GM18505 (cell line): ENCODE data around the gene TARDBP.
"Not testable (repeated sequence)": the region's sequence is repeated elsewhere in the genome, so short reads cannot be mapped to it uniquely, and the experiment has no call there.

Experiments used
- ATAC-seq: cut with Tn5 transposase; IDR thresholded peaks from one replicate; pipeline ENCODE4 v1.9.1; 2021; ENCODE audit not compliant: unreplicated experiment
- POLR2A ChIP-seq: IDR thresholded peaks from 4 replicates; pipeline ENCODE4 v1.6.1; 2011; ENCODE audit warnings: borderline replicate concordance; ENCODE audit not compliant: insufficient read depth, insufficient read length; ENCODE audit errors: extremely low read depth

TARDBP gene

GRCh38 chr1:11065796-11066195 is 53.3 kb downstream of the TARDBP start:
- TF ChIP-seq POLR2A: no peak
- ATAC-seq: no peak

DNA sequence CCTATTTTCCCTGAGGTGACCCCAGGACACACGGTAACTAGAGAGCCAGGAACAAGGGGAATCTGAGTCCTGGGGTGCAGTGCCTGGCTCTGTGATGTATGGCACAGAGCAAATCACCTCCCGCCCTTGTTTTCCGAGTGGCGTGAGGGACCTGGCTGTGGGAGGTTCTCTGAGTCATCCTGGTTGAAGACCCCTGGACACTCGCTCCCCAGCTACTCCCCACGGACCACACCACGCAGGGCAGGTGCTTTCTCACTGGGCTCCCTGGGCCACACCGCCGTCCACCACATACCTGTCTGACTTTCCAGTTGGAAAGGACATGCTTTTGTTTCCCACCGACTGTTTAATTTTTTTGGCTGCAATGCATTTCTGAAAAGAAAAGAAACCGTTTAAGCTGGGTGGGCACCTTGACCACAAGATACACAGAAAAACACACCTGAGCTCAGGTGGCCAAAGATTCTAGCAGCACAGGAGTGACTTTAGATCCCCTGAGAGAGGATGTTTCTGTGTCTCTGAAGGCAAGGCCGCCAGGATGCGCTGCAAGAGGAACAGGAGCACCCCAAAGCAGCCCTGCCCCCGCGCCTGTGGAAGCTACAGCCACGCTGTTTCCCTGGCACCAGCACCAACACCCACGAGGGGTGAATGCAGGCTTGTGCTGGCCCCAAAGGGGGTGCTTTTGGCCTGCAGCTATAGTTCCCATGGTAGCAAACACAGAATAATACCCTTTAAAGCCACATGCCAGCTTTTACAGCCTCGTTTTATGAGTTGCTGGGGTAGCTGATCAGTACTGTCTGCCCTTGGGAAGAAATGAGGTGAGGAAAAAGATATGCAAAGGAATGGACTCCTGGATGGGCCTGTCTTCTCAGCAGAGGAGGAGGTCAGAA is 55.5 kb downstream of the TARDBP start:
- no peak for ATAC-seq
- TF ChIP-seq POLR2A: no peak

DNA sequence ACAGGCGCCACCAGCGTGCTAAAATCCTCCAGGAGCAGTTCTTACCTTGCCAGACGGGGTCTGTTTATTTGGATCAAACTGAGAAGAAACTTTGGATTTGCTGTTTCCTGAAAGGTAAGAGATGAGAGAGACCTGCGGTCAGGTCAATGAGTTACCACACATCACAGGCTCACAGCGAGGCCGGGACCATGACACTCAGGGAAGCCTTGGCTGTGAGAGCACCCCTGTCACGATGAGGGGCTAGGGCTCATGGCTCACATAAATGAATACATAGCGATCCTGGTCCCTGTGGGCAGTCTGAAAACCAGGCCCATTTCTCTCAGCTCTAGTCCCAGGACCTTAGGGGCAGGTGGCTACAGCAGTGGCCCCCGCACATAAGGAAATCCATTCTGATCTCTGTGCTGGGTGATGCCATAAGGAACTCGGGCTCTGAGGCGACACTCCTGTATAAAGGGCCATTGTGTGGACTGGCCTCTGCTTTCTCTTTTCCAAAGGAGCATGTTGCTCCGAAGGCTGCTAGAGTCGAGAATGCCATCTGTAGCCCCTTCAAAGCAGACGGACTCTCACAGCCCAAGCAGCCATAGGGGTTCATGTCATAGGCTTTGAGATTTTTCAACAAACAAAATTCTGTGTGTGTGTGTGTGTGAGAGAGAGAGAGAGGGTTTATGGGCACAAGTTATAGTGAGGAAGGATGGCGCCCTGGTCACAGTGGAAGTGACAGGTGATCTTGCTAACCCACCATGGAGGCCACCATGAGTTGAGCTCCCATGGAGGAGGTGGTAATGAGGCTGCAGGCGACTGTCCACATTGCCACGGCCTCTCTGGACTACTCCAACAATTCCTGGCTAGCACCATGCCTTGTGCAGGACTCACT is 56.4 kb downstream of the TARDBP start:
- no peak for ATAC-seq
- TF ChIP-seq POLR2A: no peak

DNA sequence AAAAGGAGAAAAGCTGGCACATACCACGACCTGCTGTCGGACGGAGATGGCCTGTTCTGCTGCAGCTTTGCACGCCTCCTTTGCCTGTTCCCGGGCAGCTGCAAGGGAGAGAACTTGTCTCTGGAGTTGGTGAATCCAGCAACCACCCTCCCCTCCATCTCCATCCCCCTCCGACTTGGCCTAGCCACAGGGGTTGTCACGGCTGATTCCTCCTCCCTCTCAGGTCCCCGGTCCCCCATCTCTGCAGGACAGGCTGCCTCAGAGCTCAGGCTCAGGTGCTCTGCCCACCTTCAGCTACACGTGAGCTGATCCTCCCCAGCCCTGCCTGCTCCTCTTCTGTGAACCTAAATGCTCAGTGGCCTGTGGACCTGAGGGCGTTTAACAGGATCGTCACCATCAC is 58.4 kb downstream of the TARDBP start:
- no peak for ATAC-seq
- TF ChIP-seq POLR2A: no peak

GRCh38 chr1:11071463-11072215 is 59.2 kb downstream of the TARDBP start:
- no peak for ATAC-seq

DNA sequence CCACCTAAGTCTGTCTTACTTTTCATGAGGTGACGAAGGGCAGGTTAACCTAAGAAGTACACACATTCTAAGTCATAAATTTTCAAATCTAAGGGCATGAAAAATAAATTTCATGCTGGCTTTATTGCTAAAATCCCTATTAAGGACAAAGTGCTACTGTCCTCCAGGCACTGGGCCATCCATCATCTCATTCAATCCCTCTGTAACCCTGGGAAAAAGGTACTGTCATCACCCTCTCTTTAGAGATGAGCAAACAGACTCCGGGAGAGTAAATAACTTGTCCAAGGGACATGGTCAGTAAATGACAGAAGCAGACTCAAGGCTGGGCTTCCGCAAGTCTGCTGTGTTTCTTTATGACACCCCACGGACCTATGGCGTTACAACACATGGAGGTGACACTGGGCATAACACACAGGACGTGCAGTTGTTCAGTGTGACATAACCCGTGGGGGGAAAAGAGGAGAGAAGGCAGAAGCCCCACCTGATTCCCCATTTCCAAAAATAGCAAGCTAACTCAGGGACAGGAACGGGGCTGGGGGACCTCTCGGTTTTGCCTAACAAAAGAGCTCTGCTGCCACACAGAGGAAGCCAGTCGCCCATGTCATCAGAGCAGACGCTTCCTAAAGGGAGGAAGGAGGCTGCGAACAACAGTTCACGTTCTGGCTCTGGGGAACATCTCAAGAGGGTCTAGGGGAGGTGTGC is 59.9 kb downstream of the TARDBP start:
- TF ChIP-seq POLR2A: no peak
- ATAC-seq: no peak

More at GRCh38 chr1:11071463-11072215, 59.2 kb downstream of the TARDBP start:
- no peak for TF ChIP-seq POLR2A

DNA sequence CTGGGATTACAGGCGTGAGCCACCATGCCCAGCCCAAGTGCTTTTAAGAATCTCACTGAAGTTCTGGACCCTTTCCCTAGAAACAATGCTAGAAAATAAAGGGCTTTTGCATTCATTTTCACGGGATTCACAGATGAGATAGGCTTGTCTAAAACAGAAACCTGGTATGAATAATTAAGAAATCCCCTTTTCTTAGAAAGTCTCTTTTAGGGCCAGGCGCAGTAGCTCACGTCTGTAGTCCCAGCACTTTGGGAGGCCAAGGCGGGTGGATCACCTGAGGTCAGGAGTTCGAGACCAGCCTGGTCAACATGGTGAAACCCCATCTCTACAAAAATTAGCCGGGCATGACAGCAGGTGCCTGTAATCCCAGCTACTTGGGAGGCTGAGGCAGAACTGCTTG is 60.9 kb downstream of the TARDBP start:
- not testable (repeated sequence) for ATAC-seq
